ENCODE measurements around the gene ADAM20. TPM values are rescaled to one million over a fixed set of nuclear protein-coding genes. Genes with fewer than 3 reads are reported as not detected.

Gene ADAM20
- total RNA-seq, 4 donors from 2014 or later: 0.53 to 3.2 (median 1.4) TPM

- Histone ChIP-seq H3K27me3 (no peaks in the 10 kb centered on the region), H3K4me3 (no peak overlapping the region), H3K4me1 (no peaks in the 10 kb centered on the region), H3K36me3 (peaks cover 0 to 7% (median 0%) of the 10 kb centered on the region in 3 donors), H3K27ac (no peak overlapping the region), H3K9me3 (no peaks in the 10 kb centered on the region)
- TF ChIP-seq POLR2A (IDR thresholded peaks at IDR 0.05): no peak
- TF ChIP-seq, protein P1, sequence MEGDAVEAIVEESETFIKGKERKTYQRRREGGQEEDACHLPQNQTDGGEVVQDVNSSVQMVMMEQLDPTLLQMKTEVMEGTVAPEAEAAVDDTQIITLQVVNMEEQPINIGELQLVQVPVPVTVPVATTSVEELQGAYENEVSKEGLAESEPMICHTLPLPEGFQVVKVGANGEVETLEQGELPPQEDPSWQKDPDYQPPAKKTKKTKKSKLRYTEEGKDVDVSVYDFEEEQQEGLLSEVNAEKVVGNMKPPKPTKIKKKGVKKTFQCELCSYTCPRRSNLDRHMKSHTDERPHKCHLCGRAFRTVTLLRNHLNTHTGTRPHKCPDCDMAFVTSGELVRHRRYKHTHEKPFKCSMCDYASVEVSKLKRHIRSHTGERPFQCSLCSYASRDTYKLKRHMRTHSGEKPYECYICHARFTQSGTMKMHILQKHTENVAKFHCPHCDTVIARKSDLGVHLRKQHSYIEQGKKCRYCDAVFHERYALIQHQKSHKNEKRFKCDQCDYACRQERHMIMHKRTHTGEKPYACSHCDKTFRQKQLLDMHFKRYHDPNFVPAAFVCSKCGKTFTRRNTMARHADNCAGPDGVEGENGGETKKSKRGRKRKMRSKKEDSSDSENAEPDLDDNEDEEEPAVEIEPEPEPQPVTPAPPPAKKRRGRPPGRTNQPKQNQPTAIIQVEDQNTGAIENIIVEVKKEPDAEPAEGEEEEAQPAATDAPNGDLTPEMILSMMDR (IDR thresholded peaks at IDR 0.05): no peak
- DNase-seq: no peak
These were observed 7.2 kb downstream of the ADAM20 start for GRCh38 chr14:70527501-70528105.

- H3K4me3 ChIP-seq: no peak overlapping the region
- H3K27me3 ChIP-seq: no peaks in the 10 kb centered on the region
- TF ChIP-seq, protein P1 (IDR thresholded peaks at IDR 0.05): no peak
- no peak for TF ChIP-seq POLR2A (IDR thresholded peaks at IDR 0.05)
- no peak for DNase-seq
- peaks cover 0 to 7% (median 0%) of the 10 kb centered on the region in 3 donors for H3K36me3 ChIP-seq
- H3K27ac ChIP-seq: no peak overlapping the region
- H3K4me1 ChIP-seq: no peaks in the 10 kb centered on the region
- no peaks in the 10 kb centered on the region for H3K9me3 ChIP-seq
These were observed 9.1 kb downstream of the ADAM20 start for GRCh38 chr14:70525691-70526090.

DNA sequence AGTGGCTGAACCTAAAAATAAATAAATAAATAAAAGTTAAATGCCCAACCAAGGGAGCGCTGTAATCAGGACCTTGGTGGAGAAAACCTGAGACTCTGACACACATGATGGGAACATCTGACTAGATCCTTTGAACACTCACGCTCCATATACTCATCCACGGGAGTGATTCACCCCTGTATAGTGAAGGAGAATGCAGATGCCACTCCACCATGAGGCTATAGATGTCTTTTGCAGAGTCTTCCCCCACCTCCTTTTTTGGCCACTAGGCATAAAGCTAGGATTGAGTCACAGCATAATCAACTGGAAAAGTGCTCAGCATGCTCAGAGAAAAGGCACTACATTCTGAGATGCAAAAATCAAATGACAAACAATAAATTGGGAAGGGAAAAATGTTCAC lies 19.0 kb downstream of the ADAM20 start:
- no peak overlapping the region for H3K27ac ChIP-seq
- no peak for DNase-seq
- no peaks in the 10 kb centered on the region for H3K36me3 ChIP-seq
- no peaks in the 10 kb centered on the region for H3K27me3 ChIP-seq
- H3K4me3 ChIP-seq: no peak overlapping the region
- TF ChIP-seq, protein P1 (IDR thresholded peaks at IDR 0.05): no peak
- no peaks in the 10 kb centered on the region for H3K4me1 ChIP-seq
- peaks cover 0 to 7% (median 0%) of the 10 kb centered on the region in 4 donors for H3K9me3 ChIP-seq

- TF ChIP-seq POLR2A (IDR thresholded peaks at IDR 0.05): no peak
- TF ChIP-seq, protein P1 (IDR thresholded peaks at IDR 0.05): no peak
- no peak overlapping the region for H3K4me3 ChIP-seq
- no peaks in the 10 kb centered on the region for H3K36me3 ChIP-seq
- H3K4me1 ChIP-seq: no peaks in the 10 kb centered on the region
- no peak for DNase-seq
- H3K27ac ChIP-seq: no peak overlapping the region
- no peaks in the 10 kb centered on the region for H3K9me3 ChIP-seq
- no peaks in the 10 kb centered on the region for H3K27me3 ChIP-seq
These were observed 20.4 kb downstream of the ADAM20 start for GRCh38 chr14:70514168-70515069.

GRCh38 chr14:70498191-70498590 lies 36.6 kb downstream of the ADAM20 start:
- TF ChIP-seq, protein P1 (IDR thresholded peaks at IDR 0.05): no peak
- no peak for TF ChIP-seq POLR2A (IDR thresholded peaks at IDR 0.05)
- no peaks in the 10 kb centered on the region for H3K4me1 ChIP-seq
- H3K27me3 ChIP-seq: no peaks in the 10 kb centered on the region
- H3K36me3 ChIP-seq: no peaks in the 10 kb centered on the region
- no peak overlapping the region for H3K4me3 ChIP-seq
- H3K9me3 ChIP-seq: no peaks in the 10 kb centered on the region
- no peak overlapping the region for H3K27ac ChIP-seq
- DNase-seq: no peak
